GM18951 (cell line): ENCODE data around the gene PFKM.

Source experiments
- POLR2A ChIP-seq: IDR thresholded peaks from 4 replicates; pipeline ENCODE4 v1.6.1; 2011; ENCODE audit warnings: mild to moderate bottlenecking; ENCODE audit not compliant: insufficient read length, insufficient read depth; ENCODE audit errors: extremely low read depth
- in situ Hi-C: fragments of 300-500 bp; cut with MboI; formaldehyde crosslinking; loops from one replicate; pipeline ENCODE4 v1.12.0; 2022; ENCODE audit warnings: low sequenced_read_pairs, mixed read lengths, inconsistent platforms; ENCODE audit not compliant: unreplicated experiment

Gene PFKM

GRCh38 chr12:48194799-48195201 is 75.6 kb downstream of the PFKM start:
- TF ChIP-seq POLR2A: no peak
- in situ Hi-C loops: no loop called here
